Chondrocyte (in vitro differentiated cells): Measurements from ENCODE around the gene SHANK1. TPM values are rescaled to one million over a fixed set of nuclear protein-coding genes. Genes with fewer than 3 reads are reported as not detected.

ENCODE experiments used
- DNase-seq: peaks from one replicate; pipeline ENCODE4 v3.0.0; 2021; ENCODE audit warnings: mixed read lengths, low spot score
- H3K27ac Mint-ChIP-seq: one replicate; pipeline ENCODE4 v1.8.0; 2021; ENCODE audit warnings: mild to moderate bottlenecking, moderate library complexity, mixed read lengths; ENCODE audit not compliant: unreplicated experiment
- H3K27me3 Mint-ChIP-seq: 2 replicates; pipeline ENCODE4 v1.8.0; 2021; ENCODE audit warnings: low read depth, mixed read lengths
- H3K36me3 Mint-ChIP-seq: 2 replicates; pipeline ENCODE4 v1.8.0; 2021; ENCODE audit warnings: low read depth, mixed read lengths
- H3K4me1 Mint-ChIP-seq: 2 replicates; pipeline ENCODE4 v1.8.0; 2021; ENCODE audit warnings: low read depth, mild to moderate bottlenecking, mixed read lengths
- H3K4me3 Mint-ChIP-seq: one replicate; pipeline ENCODE4 v1.8.0; 2021; ENCODE audit warnings: mild to moderate bottlenecking, moderate library complexity, mixed read lengths; ENCODE audit not compliant: unreplicated experiment
- H3K9me3 Mint-ChIP-seq: 2 replicates; pipeline ENCODE4 v1.8.0; 2021; ENCODE audit warnings: low read depth, mixed read lengths
- total RNA-seq: library from RNA; stranded (reverse); gene quantifications from 3 replicates; pipeline ENCODE4 v1.2.1, GENCODE V29; 2021
- TF ChIP-seq, protein P1 (sequence below): fragments of 200-600 bp; sonication (generic); IDR thresholded peaks from 2 replicates; pipeline ENCODE4 v1.5.0; 2021; ENCODE audit warnings: antibody characterized with exemption, mild to moderate bottlenecking, moderate library complexity

The SHANK1 gene
- total RNA-seq, 1 donor from 2014 or later = 0.27 TPM

DNA sequence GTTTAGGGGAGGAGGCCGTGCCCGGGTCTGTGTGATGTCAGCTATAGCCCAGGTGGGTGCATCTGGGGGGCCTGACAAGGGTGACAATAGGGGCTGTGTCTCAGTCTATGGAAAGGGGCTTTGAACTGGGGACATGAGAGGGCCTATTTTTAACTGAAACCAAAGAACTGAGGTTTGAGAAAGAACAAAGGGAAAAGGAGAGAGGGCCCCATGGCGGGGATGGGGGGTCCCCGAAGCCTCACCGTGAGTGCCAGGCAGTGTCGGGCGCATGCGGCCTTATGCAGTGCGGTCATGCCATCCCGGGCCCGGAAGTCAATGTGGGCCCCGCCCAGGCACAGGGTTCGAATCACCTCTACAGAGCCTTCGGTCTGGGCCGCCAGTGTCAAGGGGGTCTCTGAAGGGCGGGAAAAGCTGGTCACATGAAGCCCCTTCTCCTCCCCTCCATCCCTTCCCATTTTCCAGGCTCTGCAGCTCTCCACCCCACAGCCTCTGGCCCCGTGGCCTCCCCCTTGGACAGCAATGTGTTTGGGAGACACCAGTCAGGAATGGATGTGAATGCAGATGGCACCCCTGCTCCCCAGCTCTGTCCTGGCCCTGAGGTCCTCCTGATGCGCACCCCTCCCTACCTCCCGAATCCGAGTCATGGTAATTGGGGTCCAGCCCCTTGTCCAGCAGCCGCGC, 5.9 kb downstream of the SHANK1 start:
- peaks cover 47% of the 10 kb centered on the region for H3K27me3 Mint-ChIP-seq
- no peaks in the 10 kb centered on the region for H3K9me3 Mint-ChIP-seq
- no peak overlapping the region for H3K4me3 Mint-ChIP-seq
- no peaks in the 10 kb centered on the region for H3K36me3 Mint-ChIP-seq
- H3K27ac Mint-ChIP-seq = no peak overlapping the region
- H3K4me1 Mint-ChIP-seq = peaks cover 3% of the 10 kb centered on the region
- no peak for DNase-seq
- TF ChIP-seq, protein P1, sequence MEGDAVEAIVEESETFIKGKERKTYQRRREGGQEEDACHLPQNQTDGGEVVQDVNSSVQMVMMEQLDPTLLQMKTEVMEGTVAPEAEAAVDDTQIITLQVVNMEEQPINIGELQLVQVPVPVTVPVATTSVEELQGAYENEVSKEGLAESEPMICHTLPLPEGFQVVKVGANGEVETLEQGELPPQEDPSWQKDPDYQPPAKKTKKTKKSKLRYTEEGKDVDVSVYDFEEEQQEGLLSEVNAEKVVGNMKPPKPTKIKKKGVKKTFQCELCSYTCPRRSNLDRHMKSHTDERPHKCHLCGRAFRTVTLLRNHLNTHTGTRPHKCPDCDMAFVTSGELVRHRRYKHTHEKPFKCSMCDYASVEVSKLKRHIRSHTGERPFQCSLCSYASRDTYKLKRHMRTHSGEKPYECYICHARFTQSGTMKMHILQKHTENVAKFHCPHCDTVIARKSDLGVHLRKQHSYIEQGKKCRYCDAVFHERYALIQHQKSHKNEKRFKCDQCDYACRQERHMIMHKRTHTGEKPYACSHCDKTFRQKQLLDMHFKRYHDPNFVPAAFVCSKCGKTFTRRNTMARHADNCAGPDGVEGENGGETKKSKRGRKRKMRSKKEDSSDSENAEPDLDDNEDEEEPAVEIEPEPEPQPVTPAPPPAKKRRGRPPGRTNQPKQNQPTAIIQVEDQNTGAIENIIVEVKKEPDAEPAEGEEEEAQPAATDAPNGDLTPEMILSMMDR = no peak

DNA sequence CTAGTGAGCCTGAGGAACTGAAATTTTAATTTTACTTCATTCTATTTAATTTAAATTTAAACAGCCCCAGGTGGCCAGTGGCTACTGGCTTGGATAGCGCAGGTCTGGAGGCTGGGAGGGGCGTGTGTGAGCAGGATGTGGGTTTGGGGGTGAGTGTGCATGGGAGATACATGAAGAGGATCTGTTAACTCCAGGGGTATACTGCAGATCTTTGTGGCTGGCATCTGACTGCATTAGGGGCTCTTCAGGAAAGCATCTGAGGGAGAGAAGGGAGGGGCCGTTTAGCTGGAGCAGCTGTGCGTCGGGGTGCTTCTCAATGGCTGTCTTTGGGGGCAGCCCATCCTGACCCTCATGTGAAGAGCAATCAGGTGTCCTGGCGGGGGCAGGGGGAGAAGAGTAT, 6.8 kb downstream of the SHANK1 start:
- Mint-ChIP-seq H3K27me3 (peaks cover 47% of the 10 kb centered on the region), H3K9me3 (no peaks in the 10 kb centered on the region), H3K4me1 (peaks cover 3% of the 10 kb centered on the region), H3K36me3 (no peaks in the 10 kb centered on the region), H3K4me3 (no peak overlapping the region), H3K27ac (no peak overlapping the region)
- DNase-seq = no peak
- TF ChIP-seq, protein P1 = no peak

GRCh38 chr19:50711805-50712204, 7.8 kb downstream of the SHANK1 start:
- Mint-ChIP-seq H3K4me1 (no peaks in the 10 kb centered on the region), H3K27me3 (peaks cover 47% of the 10 kb centered on the region), H3K36me3 (no peaks in the 10 kb centered on the region), H3K9me3 (no peaks in the 10 kb centered on the region), H3K4me3 (no peak overlapping the region), H3K27ac (no peak overlapping the region)
- DNase-seq = no peak
- TF ChIP-seq, protein P1 = no peak

- TF ChIP-seq, protein P1 = no peak
- Mint-ChIP-seq H3K27me3 (peaks cover 47% of the 10 kb centered on the region), H3K4me3 (no peak overlapping the region), H3K36me3 (no peaks in the 10 kb centered on the region), H3K27ac (no peak overlapping the region), H3K4me1 (no peaks in the 10 kb centered on the region), H3K9me3 (no peaks in the 10 kb centered on the region)
- DNase-seq = no peak
These were observed 8.4 kb downstream of the SHANK1 start for GRCh38 chr19:50711196-50711595.

- H3K4me3 Mint-ChIP-seq = no peak overlapping the region
- H3K36me3 Mint-ChIP-seq = no peaks in the 10 kb centered on the region
- no peaks in the 10 kb centered on the region for H3K4me1 Mint-ChIP-seq
- H3K27ac Mint-ChIP-seq = peak overlapping the region; percentile 46
- peaks cover 42% of the 10 kb centered on the region for H3K27me3 Mint-ChIP-seq
- H3K9me3 Mint-ChIP-seq = no peaks in the 10 kb centered on the region
- no peak for DNase-seq
- TF ChIP-seq, protein P1 = no peak
These were observed 9.0 kb downstream of the SHANK1 start for GRCh38 chr19:50710612-50711011.
